A549 (cell line): Measurements from ENCODE around the gene RAD18. TPM values are rescaled to one million over a fixed set of nuclear protein-coding genes. Genes with fewer than 3 reads are reported as not detected.

Experiments used
- EP300 ChIP-seq, 2 experiments: fragments of >200 bp; sonication (Bioruptor Twin); formaldehyde crosslinking; IDR thresholded peaks; 2 replicates in 1 of 2; 3 replicates in 1 of 2; pipeline ENCODE4 v1.6.1; 2016 to 2017
- ESRRA ChIP-seq: fragments of 150-350 bp; IDR thresholded peaks from 2 replicates; pipeline ENCODE4 v1.6.1; 2014; ENCODE audit warnings: mild to moderate bottlenecking, low read length, borderline replicate concordance
- HEYL ChIP-seq: fragments of 250-450 bp; sonication (Bioruptor Pico); IDR thresholded peaks from 2 replicates; pipeline ENCODE4 v1.8.0; 2021; ENCODE audit warnings: mild to moderate bottlenecking, moderate library complexity
- PHF8 ChIP-seq: fragments of 200-600 bp; sonication (generic); IDR thresholded peaks from 2 replicates; pipeline ENCODE4 v1.6.1; 2016; ENCODE audit warnings: low read depth, mild to moderate bottlenecking, antibody characterized with exemption, moderate library complexity, borderline replicate concordance
- polyA plus RNA-seq, 4 experiments: library from polyadenylated mRNA; depleted of rRNA in 3 of 4; stranded (reverse); fragments of >200 nt; fragmentation: RNase III in 1 of 4; extraction: RNeasy Plus Mini Kit Qiagen cat#74134 plus additional on column Dnase treatment in 1 of 4; gene quantifications; 2 replicates in 3 of 4; 3 replicates in 1 of 4; pipeline ENCODE4 v1.2.3, GENCODE V29; 2011 to 2017
- small RNA-seq, 6 experiments: library from RNA; depleted of rRNA; stranded (forward); fragments of <200 nt; gene quantifications; one replicate each; pipeline ENCODE3, GENCODE V24; 2012

RAD18 gene
- polyA plus RNA-seq, 2 of the 4 experiments (the other 2 are of a cell fraction), result 11.8 to 23.2 TPM

- no peak for TF ChIP-seq HEYL
- TF ChIP-seq ESRRA, result no peak
- no peak for TF ChIP-seq EP300 (IDR thresholded peaks at IDR 0.05)
- TF ChIP-seq PHF8, result no peak
These were observed 135.6 kb downstream of the RAD18 start (continued) for GRCh38 chr3:8827641-8828040.

Small RNA genes within 50 kb of the gene (small RNA-seq; reads per million reads assigned to genes)
- 0 reads per million in 6 experiments for gene RF00416

Other genes with a start within 250 kb of the RAD18 start
- not detected in 2 replicates for gene CAV3, start 229.7 kb downstream of the RAD18 start, polyA plus RNA-seq (2011; rRNA removed)
- not detected in 3 replicates for gene CAV3, start 229.7 kb downstream of the RAD18 start, polyA plus RNA-seq (2017; fragmentation: RNase III; extraction: RNeasy Plus Mini Kit Qiagen cat#74134 plus additional on column Dnase treatment)
- gene OXTR, start 193.9 kb downstream of the RAD18 start, polyA plus RNA-seq (2011; rRNA removed), result 2.1 TPM in 2 replicates
- gene OXTR, start 193.9 kb downstream of the RAD18 start, polyA plus RNA-seq (2017; fragmentation: RNase III; extraction: RNeasy Plus Mini Kit Qiagen cat#74134 plus additional on column Dnase treatment), result 2.4 to 3.7 TPM (median 3.2 TPM) in 3 replicates